ENCODE measurements around the gene SUN3. TPM values are rescaled to one million over a fixed set of nuclear protein-coding genes. Genes with fewer than 3 reads are reported as not detected.

Gene SUN3
- total RNA-seq: under 1 TPM in 1 of 2 experiments, not detected in 1; 0.98 TPM

DNA sequence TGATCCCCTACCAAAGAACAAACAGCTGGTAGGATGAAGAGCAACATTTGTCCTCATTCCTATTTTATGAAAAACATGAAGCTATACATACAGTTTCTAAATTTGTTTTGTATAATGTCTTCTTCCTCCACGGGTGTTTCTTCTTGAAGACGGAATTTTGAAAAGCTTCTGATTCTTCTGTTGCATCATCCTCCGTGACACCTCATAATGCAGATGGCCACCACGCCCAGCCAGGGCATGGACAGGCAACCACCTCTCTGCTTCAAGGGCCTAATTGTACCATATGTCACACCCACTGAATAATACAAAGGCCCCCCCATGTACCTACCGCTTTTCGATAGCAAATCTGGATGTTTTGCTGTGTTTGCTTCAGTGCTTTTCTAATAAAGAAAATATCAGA is at the start of gene SUN3:
TSS of gene SUN3 (minus strand) at position 170 of the 400 bp plus-strand sequence. CDS start at position 1, 169 bp downstream.

GRCh38 chr7:48035301-48035966 is 6.5 kb upstream of the SUN3 start, which contains the start of gene C7orf57:
C7orf57 (plus strand) TSS chr7:48035543; CDS start chr7:48036309, 766 bp downstream.

DNA sequence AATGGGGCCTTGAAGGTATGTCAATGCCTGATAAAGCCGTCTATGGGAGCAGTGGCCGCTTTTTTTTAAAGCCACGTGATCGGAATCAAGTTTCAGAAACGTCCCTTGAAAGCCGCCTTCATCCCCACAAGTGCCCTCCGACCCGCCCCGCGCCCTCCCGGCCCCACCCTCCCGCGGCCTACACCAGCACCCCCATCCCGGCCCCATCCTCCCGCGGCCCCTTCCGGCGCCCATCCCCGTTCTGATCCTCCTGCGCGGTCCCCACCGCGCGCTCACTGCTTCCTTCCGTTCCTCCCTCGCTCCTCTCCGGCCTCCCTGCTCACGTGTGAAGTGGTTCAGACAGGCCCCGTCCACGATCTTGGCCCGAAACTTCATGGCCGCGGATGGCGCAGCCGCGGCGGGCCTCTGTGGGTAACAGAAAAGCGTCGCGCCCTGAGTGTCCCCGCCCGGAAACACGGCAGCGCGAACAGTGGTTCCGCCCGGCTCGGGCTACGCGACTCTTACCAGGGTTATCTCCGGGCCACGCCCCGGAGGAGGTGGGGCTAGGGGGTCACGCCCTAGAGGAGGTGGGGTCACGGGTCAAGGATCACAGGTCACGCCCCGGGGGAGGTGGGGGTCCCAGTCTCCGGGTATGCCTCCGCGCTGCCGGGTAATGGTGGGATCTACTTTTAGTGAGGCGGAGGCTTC is 49.6 kb downstream of the SUN3 start, which contains the start of gene HUS1:
TSS of gene HUS1 (minus strand) at position 471 of the 687 bp plus-strand sequence. CDS start at position 375, 96 bp downstream.

GRCh38 chr7:47948141-47948790 is 80.6 kb downstream of the SUN3 start, which contains the start of gene PKD1L1:
PKD1L1 (minus strand) TSS chr7:47948466; CDS start chr7:47948440, 26 bp downstream.

Other genes starting within 250 kb of the SUN3 start
- under 1 TPM; 0.10 TPM for gene PKD1L1, start 80.6 kb downstream of the SUN3 start, total RNA-seq
- 10 to 100 TPM; 34.8 to 35.8 TPM for gene HUS1, start 49.5 kb downstream of the SUN3 start, total RNA-seq
- gene C7orf57, start 6.4 kb upstream of the SUN3 start, total RNA-seq: under 1 TPM in 1 of 2 experiments, not detected in 1; 0.28 TPM
- gene UPP1, start 60.2 kb upstream of the SUN3 start, total RNA-seq: 100 to 1,000 TPM; 114 to 116 TPM
- under 1 TPM in 1 of 2 experiments, not detected in 1; 0.18 TPM for gene ABCA13, start 142.4 kb upstream of the SUN3 start, total RNA-seq

Data from activated naive CD4-positive, alpha-beta T cell treated with anti-CD3 and anti-CD28 coated beads, Interleukin-2, amount 10 ng/mL, durations not matched to agents 5 hours and 36 hours (primary cell).